ENCODE results near the gene HMGXB4.

Gene HMGXB4

DNA sequence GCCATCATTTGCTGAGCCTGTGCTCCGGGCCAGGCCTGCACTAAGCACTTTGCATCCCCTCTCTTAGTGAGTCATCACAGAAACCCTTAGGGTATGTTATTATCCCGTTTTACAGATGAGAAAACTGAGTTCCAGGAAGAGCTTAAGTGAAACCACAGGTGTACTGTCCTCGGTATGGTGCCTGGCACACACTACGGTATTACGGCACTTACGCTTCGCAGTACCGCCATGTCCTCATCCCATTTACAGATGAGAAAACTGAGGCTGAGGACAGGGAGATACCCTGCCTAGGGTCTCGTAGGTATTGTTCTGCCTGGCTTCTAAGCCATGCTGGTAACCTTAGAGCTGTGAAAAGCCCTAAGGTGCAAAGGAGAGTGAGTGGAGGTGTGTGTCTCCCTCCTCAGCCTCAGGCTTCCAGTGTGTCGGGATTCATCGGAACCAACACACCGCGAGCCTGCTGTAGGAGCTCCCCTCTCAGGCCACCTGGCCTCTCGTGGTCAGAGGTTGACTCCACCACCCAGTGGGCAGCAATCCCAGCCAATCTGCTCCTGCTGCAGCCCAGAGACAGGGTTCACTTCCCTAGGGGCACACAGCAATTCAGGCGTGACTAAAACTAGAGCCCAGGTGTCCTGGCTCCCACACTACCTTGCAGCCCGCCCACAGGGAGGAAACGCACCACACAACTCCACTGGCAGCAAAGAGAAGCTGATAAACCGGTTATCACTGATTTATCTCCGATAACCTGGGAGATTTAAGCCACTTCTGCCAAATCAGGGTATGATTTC is 84.0 kb downstream of the HMGXB4 start:
- no peaks in the 10 kb centered on the region for H3K36me3 ChIP-seq (ENCODE audit: control insufficient read depth, insufficient read depth, low read length)
- no peak overlapping the region for H3K4me3 ChIP-seq (ENCODE audit: low read depth, low read length)

DNA sequence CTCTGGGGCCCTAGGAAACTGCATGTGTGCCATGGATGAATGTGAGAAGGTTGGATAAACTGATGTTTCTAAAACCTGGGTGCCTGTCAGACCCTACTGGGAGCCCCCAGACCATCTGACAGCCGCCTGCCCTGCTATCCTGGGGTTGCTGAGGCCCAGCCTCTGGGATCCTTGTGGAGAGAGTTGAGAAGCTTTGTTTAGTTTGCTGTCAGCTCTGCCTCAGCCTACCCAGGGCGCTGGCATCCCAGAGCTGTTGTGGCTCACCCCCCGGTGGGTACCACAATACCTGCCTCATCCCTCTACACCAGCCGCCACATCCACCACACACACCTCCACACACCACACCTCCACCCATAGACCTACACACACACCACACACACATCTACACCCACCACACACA is 85.1 kb downstream of the HMGXB4 start:
- Histone ChIP-seq H3K4me1 (peaks cover 6% of the 10 kb centered on the region), H3K4me2 (ENCODE audit: low read length) (no peak overlapping the region), H3K79me2 (no peaks in the 10 kb centered on the region), H3K36me3 (ENCODE audit: control insufficient read depth, insufficient read depth, low read length) (no peaks in the 10 kb centered on the region), H3K9me3 (ENCODE audit: control insufficient read depth, low read length) (no peaks in the 10 kb centered on the region), H3K27me3 (ENCODE audit: control insufficient read depth, insufficient read depth, low read length) (no peaks in the 10 kb centered on the region), H2AFZ (no peak overlapping the region), H3K27ac (no peak overlapping the region), H3K9ac (no peak overlapping the region), H3K4me3 (ENCODE audit: low read depth, low read length) (no peak overlapping the region)
- TF ChIP-seq, protein P1, sequence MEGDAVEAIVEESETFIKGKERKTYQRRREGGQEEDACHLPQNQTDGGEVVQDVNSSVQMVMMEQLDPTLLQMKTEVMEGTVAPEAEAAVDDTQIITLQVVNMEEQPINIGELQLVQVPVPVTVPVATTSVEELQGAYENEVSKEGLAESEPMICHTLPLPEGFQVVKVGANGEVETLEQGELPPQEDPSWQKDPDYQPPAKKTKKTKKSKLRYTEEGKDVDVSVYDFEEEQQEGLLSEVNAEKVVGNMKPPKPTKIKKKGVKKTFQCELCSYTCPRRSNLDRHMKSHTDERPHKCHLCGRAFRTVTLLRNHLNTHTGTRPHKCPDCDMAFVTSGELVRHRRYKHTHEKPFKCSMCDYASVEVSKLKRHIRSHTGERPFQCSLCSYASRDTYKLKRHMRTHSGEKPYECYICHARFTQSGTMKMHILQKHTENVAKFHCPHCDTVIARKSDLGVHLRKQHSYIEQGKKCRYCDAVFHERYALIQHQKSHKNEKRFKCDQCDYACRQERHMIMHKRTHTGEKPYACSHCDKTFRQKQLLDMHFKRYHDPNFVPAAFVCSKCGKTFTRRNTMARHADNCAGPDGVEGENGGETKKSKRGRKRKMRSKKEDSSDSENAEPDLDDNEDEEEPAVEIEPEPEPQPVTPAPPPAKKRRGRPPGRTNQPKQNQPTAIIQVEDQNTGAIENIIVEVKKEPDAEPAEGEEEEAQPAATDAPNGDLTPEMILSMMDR (IDR thresholded peaks at IDR 0.05) = no peak

More for the DNA sequence above, 84.0 kb downstream of the HMGXB4 start:
- Histone ChIP-seq H3K79me2 (no peaks in the 10 kb centered on the region), H3K9me3 (ENCODE audit: control insufficient read depth, low read length) (no peaks in the 10 kb centered on the region), H2AFZ (no peak overlapping the region), H3K27ac (peak overlapping the region; percentile 24), H3K4me1 (peaks cover 10% of the 10 kb centered on the region), H3K4me2 (ENCODE audit: low read length) (no peak overlapping the region), H3K9ac (no peak overlapping the region), H3K27me3 (ENCODE audit: control insufficient read depth, insufficient read depth, low read length) (no peaks in the 10 kb centered on the region)
- TF ChIP-seq, protein P1 (IDR thresholded peaks at IDR 0.05) = no peak

- TF ChIP-seq, protein P1 (IDR thresholded peaks at IDR 0.05) = no peak
- no peak overlapping the region for H2AFZ ChIP-seq
- H3K27ac ChIP-seq = no peak overlapping the region
- no peak overlapping the region for H3K9ac ChIP-seq
- H3K9me3 ChIP-seq (ENCODE audit: control insufficient read depth, low read length) = no peaks in the 10 kb centered on the region
- H3K27me3 ChIP-seq (ENCODE audit: control insufficient read depth, insufficient read depth, low read length) = no peaks in the 10 kb centered on the region
- H3K4me1 ChIP-seq = peaks cover 6% of the 10 kb centered on the region
- H3K36me3 ChIP-seq (ENCODE audit: control insufficient read depth, insufficient read depth, low read length) = no peaks in the 10 kb centered on the region
- no peaks in the 10 kb centered on the region for H3K79me2 ChIP-seq
- H3K4me3 ChIP-seq (ENCODE audit: low read depth, low read length) = no peak overlapping the region
- no peak overlapping the region for H3K4me2 ChIP-seq (ENCODE audit: low read length)
Observed at GRCh38 chr22:35343664-35344550, 86.6 kb downstream of the HMGXB4 start.

DNA sequence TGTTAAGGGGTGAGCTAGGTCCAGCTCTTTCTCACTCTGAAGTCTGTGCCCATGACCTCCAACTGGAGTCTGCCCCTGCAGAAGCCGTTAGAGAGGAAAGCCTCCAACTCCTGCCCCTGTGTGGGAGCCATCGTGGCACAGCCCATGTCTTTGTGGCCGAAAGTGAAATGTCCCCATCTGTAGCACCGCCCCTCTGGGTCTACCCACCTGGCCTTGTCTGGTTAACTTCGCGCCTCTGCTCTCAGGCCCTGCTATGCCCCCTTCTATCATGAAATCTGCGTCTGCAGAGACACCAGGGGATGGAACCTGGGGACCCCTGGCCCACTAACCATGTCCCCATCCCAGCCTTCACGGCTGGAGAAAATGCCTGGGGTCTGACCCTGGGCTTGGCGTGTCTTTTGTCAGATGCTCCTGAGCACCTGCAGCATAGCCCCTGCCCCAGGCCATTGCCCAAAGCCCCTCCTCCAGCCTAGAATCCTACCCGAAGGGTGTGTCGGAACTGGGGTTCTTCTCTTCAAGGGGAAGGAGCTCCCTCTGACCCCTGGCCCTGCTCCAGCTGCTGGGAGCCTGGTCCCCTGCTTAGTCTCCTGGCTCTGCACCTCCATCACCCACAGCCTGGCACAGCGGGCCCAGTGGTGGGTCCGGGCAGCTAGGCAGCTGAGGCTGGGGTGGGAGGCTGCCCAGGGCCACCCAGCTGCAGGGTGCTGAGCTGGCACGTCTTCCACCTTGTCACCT is 87.8 kb downstream of the HMGXB4 start:
- no peak overlapping the region for H3K4me2 ChIP-seq (ENCODE audit: low read length)
- H3K4me3 ChIP-seq (ENCODE audit: low read depth, low read length) = no peak overlapping the region
- peaks cover 12% of the 10 kb centered on the region for H3K4me1 ChIP-seq
- no peak overlapping the region for H3K9ac ChIP-seq
- H3K36me3 ChIP-seq (ENCODE audit: control insufficient read depth, insufficient read depth, low read length) = no peaks in the 10 kb centered on the region
- no peak overlapping the region for H3K27ac ChIP-seq
- no peak overlapping the region for H2AFZ ChIP-seq
- TF ChIP-seq, protein P1 (IDR thresholded peaks at IDR 0.05) = no peak
- H3K27me3 ChIP-seq (ENCODE audit: control insufficient read depth, insufficient read depth, low read length) = no peaks in the 10 kb centered on the region
- no peaks in the 10 kb centered on the region for H3K79me2 ChIP-seq
- no peaks in the 10 kb centered on the region for H3K9me3 ChIP-seq (ENCODE audit: control insufficient read depth, low read length)

All from parathyroid adenoma (tissue), 2 donors.